K562 (cell line): Measurements from ENCODE around the gene CLSTN2. TPM values are rescaled to one million over a fixed set of nuclear protein-coding genes. Genes with fewer than 3 reads are reported as not detected.

Experiments
- GTF2A2 ChIP-seq: IDR thresholded peaks from 2 replicates; pipeline ENCODE4 v1.6.1; 2016; ENCODE audit warnings: mild to moderate bottlenecking, missing genetic modification characterization, missing compliant biosample characterization
- HLTF ChIP-seq: fragments of 450-650 bp; IDR thresholded peaks from 2 replicates; pipeline ENCODE4 v1.6.1; 2016
- HNRNPK ChIP-seq: fragments of 200-400 bp; formaldehyde crosslinking; IDR thresholded peaks from one replicate; pipeline ENCODE4 v1.6.1; 2018; ENCODE audit warnings: mild to moderate bottlenecking, low read depth, low read length; ENCODE audit not compliant: poor library complexity, severe bottlenecking
- MAFF ChIP-seq: IDR thresholded peaks from 2 replicates; pipeline ENCODE4 v1.6.1; 2012; ENCODE audit warnings: low read length, improper control_type of control experiment
- MCM3 ChIP-seq: fragments of 450-650 bp; IDR thresholded peaks from 2 replicates; pipeline ENCODE4 v1.6.1; 2016
- PRMT5 ChIP-seq: sonication (generic); formaldehyde crosslinking; IDR thresholded peaks from 2 replicates; pipeline ENCODE4 v1.5.0; 2020; ENCODE audit warnings: missing genetic modification reagents
- SMARCB1 ChIP-seq: IDR thresholded peaks from 2 replicates; pipeline ENCODE4 v1.6.1; 2011; ENCODE audit warnings: improper control_type of control experiment, low read depth; ENCODE audit not compliant: insufficient read length
- STAT5A ChIP-seq: IDR thresholded peaks from 2 replicates; pipeline ENCODE4 v1.6.1; 2012; ENCODE audit warnings: low read length, inconsistent platforms, borderline replicate concordance
- TCF3 ChIP-seq: sonication (generic); formaldehyde crosslinking; IDR thresholded peaks from 2 replicates; pipeline ENCODE4 v1.4.0; 2020; ENCODE audit warnings: mild to moderate bottlenecking, missing genetic modification reagents
- TEAD1 ChIP-seq, 2 experiments: fragments of 450-650 bp in 1 of 2; sonication (generic) in 1 of 2; formaldehyde crosslinking; IDR thresholded peaks; 2 replicates each; pipeline versions ENCODE4 v1.4.0 to v1.8.0; 2020 to 2022; ENCODE audit warnings: mild to moderate bottlenecking in 2 of 2, missing genetic modification reagents in 1 of 2
- TOE1 ChIP-seq, 2 experiments: fragments of 450-650 bp in 1 of 2; sonication (generic) in 1 of 2; formaldehyde crosslinking in 1 of 2; IDR thresholded peaks; 2 replicates each; pipeline versions ENCODE4 v1.7.1 to v1.8.0; 2016 to 2022; ENCODE audit warnings: borderline replicate concordance in 2 of 2, mild to moderate bottlenecking in 2 of 2, antibody characterized with exemption in 1 of 2, inconsistent platforms in 1 of 2, low read depth in 1 of 2, missing genetic modification reagents in 1 of 2, moderate library complexity in 1 of 2
- ZNF347 ChIP-seq: fragments of 450-650 bp; formaldehyde crosslinking; IDR thresholded peaks from 2 replicates; pipeline ENCODE4 v1.4.0; 2020; ENCODE audit warnings: low read depth, mild to moderate bottlenecking, moderate library complexity
- ZNF431 ChIP-seq: sonication (generic); formaldehyde crosslinking; IDR thresholded peaks from 2 replicates; pipeline ENCODE4 v1.8.0; 2022; ENCODE audit warnings: mild to moderate bottlenecking, missing genetic modification reagents
- ZNF76 ChIP-seq: fragments of 250-450 bp; sonication (Bioruptor Pico); IDR thresholded peaks from 2 replicates; pipeline ENCODE4 v1.4.0; 2020; ENCODE audit warnings: mild to moderate bottlenecking, moderate library complexity, borderline replicate concordance
- polyA plus RNA-seq, 8 experiments: library from polyadenylated mRNA; depleted of rRNA in 4 of 8; stranded (reverse) in 5 of 8; unstranded in 3 of 8; fragments of >200 nt; fragmentation: Nextera tagmentation in 2 of 8; fragmentation: Illumina TruSeq in 1 of 8; extraction: Ambion mirVana in 2 of 8; extraction: Trizol in 1 of 8; gene quantifications; 2 replicates each; pipeline versions ENCODE4 v1.2.1 to v1.2.3, GENCODE V29; 2011 to 2014; ENCODE audit warnings: inconsistent platforms in 1 of 8, missing spikeins in 1 of 8
- total RNA-seq, 7 experiments: library from RNA; depleted of rRNA in 6 of 7; stranded (reverse); fragments of >200 nt in 6 of 7; fragmentation: Illumina TruSeq in 2 of 7; extraction: Trizol in 2 of 7; gene quantifications; 2 replicates each; pipeline versions ENCODE4 v1.2.1 to v1.2.3, GENCODE V29; 2011 to 2021; ENCODE audit warnings: low replicate concordance in 1 of 7
- TF ChIP-seq, protein P1 (sequence below): fragments of 250-450 bp; sonication (Bioruptor Pico); IDR thresholded peaks from 2 replicates; pipeline ENCODE4 v1.5.0; 2021
- TF ChIP-seq, protein P2 (sequence below): IDR thresholded peaks from 2 replicates; pipeline ENCODE4 v1.6.1; 2011; ENCODE audit warnings: borderline replicate concordance, low read depth, mild to moderate bottlenecking, moderate library complexity, low read length; ENCODE audit not compliant: insufficient read depth, poor library complexity, severe bottlenecking
- TF ChIP-seq, protein P3 (sequence below), 3 experiments: fragments of 200-800 bp in 1 of 3; fragments of 250-450 bp in 1 of 3; fragments of 450-650 bp in 1 of 3; sonication (Bioruptor Pico) in 1 of 3; sonication (Bioruptor generic) in 1 of 3; formaldehyde crosslinking in 1 of 3; IDR thresholded peaks; 2 replicates each; pipeline versions ENCODE4 v1.6.1 to v1.8.0; 2016 to 2022; ENCODE audit warnings: mild to moderate bottlenecking in 2 of 3, missing genetic modification characterization in 2 of 3, missing compliant biosample characterization in 1 of 3, moderate library complexity in 1 of 3

Gene CLSTN2
- total and polyA plus RNA-seq, 9 of the 15 experiments (the other 6 are each of a cell fraction or from before 2014, with no cell fraction given) = 0.02 to 0.04 (median 0.04) TPM; not detected in 6

DNA sequence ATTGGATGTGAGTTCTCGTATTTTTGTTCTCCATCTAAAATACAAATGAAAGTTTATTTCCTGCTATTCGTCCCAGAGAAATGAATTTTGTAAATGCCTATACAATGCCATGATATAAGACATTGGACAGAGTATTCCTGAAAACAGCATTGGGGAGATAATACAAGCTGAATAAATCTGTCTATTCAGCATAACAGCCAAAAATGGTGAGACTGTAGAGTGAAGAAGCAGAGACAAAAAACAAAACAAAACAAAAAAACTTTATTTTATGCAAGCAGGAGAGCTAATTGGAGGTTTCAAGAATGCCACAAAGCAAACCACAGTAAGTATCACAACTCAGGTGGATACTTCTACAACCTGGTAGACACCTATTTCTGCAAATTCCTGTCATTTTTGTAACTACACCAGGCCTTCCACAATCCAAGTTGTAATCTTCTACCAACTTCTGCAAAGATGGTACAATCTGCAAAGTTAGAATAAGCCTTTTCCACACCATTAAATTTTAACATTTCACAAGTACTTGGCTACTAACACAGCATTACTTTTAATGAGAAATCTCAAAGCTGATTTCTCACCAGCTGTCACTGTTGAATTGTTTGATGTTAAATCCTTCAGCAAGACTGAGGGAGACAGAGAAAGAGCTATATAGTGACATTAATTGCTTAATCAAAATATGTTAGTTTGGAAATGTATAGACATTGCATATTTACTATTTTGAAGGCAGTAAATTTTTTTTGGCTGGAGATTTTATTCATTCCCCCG lies 163.1 kb downstream of the CLSTN2 start (continued):
- TF ChIP-seq STAT5A = no peak
- no peak for TF ChIP-seq ZNF431
- no peak for TF ChIP-seq TEAD1 (CRISPR knock-in tag; IDR thresholded peaks at IDR 0.05)
- no peak for TF ChIP-seq HLTF
- no peak for TF ChIP-seq PRMT5
- TF ChIP-seq SMARCB1 = no peak
- peak; percentile 66 for TF ChIP-seq MAFF
- no peak for TF ChIP-seq GTF2A2 (tag)
- TF ChIP-seq ZNF76 = no peak
- no peak for TF ChIP-seq HNRNPK
- no peak for TF ChIP-seq TCF3 (CRISPR knock-in tag)
- TF ChIP-seq, protein P1, sequence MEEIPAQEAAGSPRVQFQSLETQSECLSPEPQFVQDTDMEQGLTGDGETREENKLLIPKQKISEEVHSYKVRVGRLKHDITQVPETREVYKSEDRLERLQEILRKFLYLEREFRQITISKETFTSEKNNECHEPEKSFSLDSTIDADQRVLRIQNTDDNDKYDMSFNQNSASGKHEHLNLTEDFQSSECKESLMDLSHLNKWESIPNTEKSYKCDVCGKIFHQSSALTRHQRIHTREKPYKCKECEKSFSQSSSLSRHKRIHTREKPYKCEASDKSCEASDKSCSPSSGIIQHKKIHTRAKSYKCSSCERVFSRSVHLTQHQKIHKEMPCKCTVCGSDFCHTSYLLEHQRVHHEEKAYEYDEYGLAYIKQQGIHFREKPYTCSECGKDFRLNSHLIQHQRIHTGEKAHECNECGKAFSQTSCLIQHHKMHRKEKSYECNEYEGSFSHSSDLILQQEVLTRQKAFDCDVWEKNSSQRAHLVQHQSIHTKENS = no peak
- no peak for TF ChIP-seq MCM3
- no peak for TF ChIP-seq ZNF347 (CRISPR knock-in tag)
- TF ChIP-seq, protein P2, sequence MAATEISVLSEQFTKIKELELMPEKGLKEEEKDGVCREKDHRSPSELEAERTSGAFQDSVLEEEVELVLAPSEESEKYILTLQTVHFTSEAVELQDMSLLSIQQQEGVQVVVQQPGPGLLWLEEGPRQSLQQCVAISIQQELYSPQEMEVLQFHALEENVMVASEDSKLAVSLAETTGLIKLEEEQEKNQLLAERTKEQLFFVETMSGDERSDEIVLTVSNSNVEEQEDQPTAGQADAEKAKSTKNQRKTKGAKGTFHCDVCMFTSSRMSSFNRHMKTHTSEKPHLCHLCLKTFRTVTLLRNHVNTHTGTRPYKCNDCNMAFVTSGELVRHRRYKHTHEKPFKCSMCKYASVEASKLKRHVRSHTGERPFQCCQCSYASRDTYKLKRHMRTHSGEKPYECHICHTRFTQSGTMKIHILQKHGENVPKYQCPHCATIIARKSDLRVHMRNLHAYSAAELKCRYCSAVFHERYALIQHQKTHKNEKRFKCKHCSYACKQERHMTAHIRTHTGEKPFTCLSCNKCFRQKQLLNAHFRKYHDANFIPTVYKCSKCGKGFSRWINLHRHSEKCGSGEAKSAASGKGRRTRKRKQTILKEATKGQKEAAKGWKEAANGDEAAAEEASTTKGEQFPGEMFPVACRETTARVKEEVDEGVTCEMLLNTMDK = no peak
- TF ChIP-seq, protein P3, sequence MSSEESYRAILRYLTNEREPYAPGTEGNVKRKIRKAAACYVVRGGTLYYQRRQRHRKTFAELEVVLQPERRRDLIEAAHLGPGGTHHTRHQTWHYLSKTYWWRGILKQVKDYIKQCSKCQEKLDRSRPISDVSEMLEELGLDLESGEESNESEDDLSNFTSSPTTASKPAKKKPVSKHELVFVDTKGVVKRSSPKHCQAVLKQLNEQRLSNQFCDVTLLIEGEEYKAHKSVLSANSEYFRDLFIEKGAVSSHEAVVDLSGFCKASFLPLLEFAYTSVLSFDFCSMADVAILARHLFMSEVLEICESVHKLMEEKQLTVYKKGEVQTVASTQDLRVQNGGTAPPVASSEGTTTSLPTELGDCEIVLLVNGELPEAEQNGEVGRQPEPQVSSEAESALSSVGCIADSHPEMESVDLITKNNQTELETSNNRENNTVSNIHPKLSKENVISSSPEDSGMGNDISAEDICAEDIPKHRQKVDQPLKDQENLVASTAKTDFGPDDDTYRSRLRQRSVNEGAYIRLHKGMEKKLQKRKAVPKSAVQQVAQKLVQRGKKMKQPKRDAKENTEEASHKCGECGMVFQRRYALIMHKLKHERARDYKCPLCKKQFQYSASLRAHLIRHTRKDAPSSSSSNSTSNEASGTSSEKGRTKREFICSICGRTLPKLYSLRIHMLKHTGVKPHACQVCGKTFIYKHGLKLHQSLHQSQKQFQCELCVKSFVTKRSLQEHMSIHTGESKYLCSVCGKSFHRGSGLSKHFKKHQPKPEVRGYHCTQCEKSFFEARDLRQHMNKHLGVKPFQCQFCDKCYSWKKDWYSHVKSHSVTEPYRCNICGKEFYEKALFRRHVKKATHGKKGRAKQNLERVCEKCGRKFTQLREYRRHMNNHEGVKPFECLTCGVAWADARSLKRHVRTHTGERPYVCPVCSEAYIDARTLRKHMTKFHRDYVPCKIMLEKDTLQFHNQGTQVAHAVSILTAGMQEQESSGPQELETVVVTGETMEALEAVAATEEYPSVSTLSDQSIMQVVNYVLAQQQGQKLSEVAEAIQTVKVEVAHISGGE (CRISPR knock-in tag; IDR thresholded peaks at IDR 0.05) = no peak
- TF ChIP-seq TOE1 (IDR thresholded peaks at IDR 0.05; ENCODE audit: borderline replicate concordance) = no peak
- no peak for TF ChIP-seq TOE1 (CRISPR knock-in tag; IDR thresholded peaks at IDR 0.05; ENCODE audit: borderline replicate concordance, low read depth)
